C4-2B (cell line): ENCODE measurements around the gene KRTAP12-4.
"Not testable (repeated sequence)": the region's sequence is repeated elsewhere in the genome, so short reads cannot be mapped to it uniquely, and the experiment has no call there.

Experiments used
- H3K27ac ChIP-seq: fragments of 450-650 bp; 2 replicates; pipeline ENCODE4 v1.5.1; 2017
- CTCF ChIP-seq: fragments of 450-650 bp; conservative IDR thresholded peaks from 2 replicates; pipeline ENCODE4 v1.5.1; 2017; ENCODE audit warnings: mild to moderate bottlenecking
- ZFX ChIP-seq: fragments of 450-650 bp; IDR thresholded peaks from 2 replicates; pipeline ENCODE4 v1.6.1; 2017

KRTAP12-4 gene

GRCh38 chr21:44628707-44629391 is 25.6 kb downstream of the KRTAP12-4 start:
- TF ChIP-seq CTCF, result no peak
- TF ChIP-seq ZFX, result no peak
- no peak overlapping the region for H3K27ac ChIP-seq

GRCh38 chr21:44627831-44628233 is 26.6 kb downstream of the KRTAP12-4 start:
- H3K27ac ChIP-seq, result not testable (repeated sequence)

GRCh38 chr21:44627181-44627822 is 27.2 kb downstream of the KRTAP12-4 start:
- not testable (repeated sequence) for H3K27ac ChIP-seq

- no peak within 1 kb of the TSS for H3K27ac ChIP-seq
- TF ChIP-seq ZFX, result no peak
- TF ChIP-seq CTCF, result no peak
These were observed 27.8 kb downstream of the KRTAP12-4 start, which contains the start of gene KRTAP10-9 for GRCh38 chr21:44626673-44627143. KRTAP10-9 (plus strand) TSS chr21:44627093; CDS start chr21:44627172, 79 bp downstream.

- H3K27ac ChIP-seq, result no peak overlapping the region
- no peak for TF ChIP-seq ZFX
- no peak for TF ChIP-seq CTCF
These were observed 28.2 kb downstream of the KRTAP12-4 start for GRCh38 chr21:44626262-44626661.

- TF ChIP-seq CTCF (no peak), ZFX (no peak)
- H3K27ac ChIP-seq, result no peak overlapping the region
These were observed 28.7 kb downstream of the KRTAP12-4 start for GRCh38 chr21:44625756-44626155.

GRCh38 chr21:44623575-44623974 is 30.9 kb downstream of the KRTAP12-4 start:
- H3K27ac ChIP-seq, result no peak overlapping the region
- no peak for TF ChIP-seq ZFX
- no peak for TF ChIP-seq CTCF

GRCh38 chr21:44619886-44620285 is 34.6 kb downstream of the KRTAP12-4 start:
- TF ChIP-seq ZFX (no peak), CTCF (no peak)
- no peak overlapping the region for H3K27ac ChIP-seq
